ENCODE measurements around the gene DUSP15.

DNA sequence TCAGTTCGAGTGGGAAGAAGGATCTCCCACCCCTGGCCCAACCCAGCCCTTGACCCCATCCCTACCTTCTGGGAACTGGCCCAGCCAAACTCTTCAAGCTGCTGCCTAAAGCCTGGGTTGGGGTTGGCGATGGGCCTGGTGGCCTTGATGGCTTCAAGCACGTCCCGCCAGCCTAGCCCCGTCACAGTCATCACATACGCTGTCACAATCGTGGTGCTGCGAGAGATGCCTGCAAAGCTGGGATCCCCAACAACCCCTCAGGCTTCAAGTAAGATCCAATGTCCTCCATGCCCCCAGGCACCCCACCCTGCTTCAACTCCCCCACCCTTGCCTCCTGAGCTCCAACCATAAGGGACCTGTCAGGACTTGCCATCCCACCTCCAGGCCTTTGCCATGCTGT, 7.8 kb downstream of the DUSP15 start:
- no peak for TF ChIP-seq POLR2A (IDR thresholded peaks at IDR 0.05)
- TF ChIP-seq, protein P1, sequence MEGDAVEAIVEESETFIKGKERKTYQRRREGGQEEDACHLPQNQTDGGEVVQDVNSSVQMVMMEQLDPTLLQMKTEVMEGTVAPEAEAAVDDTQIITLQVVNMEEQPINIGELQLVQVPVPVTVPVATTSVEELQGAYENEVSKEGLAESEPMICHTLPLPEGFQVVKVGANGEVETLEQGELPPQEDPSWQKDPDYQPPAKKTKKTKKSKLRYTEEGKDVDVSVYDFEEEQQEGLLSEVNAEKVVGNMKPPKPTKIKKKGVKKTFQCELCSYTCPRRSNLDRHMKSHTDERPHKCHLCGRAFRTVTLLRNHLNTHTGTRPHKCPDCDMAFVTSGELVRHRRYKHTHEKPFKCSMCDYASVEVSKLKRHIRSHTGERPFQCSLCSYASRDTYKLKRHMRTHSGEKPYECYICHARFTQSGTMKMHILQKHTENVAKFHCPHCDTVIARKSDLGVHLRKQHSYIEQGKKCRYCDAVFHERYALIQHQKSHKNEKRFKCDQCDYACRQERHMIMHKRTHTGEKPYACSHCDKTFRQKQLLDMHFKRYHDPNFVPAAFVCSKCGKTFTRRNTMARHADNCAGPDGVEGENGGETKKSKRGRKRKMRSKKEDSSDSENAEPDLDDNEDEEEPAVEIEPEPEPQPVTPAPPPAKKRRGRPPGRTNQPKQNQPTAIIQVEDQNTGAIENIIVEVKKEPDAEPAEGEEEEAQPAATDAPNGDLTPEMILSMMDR (IDR thresholded peaks at IDR 0.05): no peak
